ENCODE measurements around the gene CHKB.
"Not testable (repeated sequence)": the region's sequence is repeated elsewhere in the genome, so short reads cannot be mapped to it uniquely, and the experiment has no call there.

CHKB gene, protein sequence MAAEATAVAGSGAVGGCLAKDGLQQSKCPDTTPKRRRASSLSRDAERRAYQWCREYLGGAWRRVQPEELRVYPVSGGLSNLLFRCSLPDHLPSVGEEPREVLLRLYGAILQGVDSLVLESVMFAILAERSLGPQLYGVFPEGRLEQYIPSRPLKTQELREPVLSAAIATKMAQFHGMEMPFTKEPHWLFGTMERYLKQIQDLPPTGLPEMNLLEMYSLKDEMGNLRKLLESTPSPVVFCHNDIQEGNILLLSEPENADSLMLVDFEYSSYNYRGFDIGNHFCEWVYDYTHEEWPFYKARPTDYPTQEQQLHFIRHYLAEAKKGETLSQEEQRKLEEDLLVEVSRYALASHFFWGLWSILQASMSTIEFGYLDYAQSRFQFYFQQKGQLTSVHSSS

GRCh38 chr22:50582493-50583293 lies at the start of gene CHKB:
CHKB (minus strand) TSS chr22:50582849; CDS start chr22:50582781, 68 bp downstream.
- DNase-seq, result peak; percentile 99

- no peak for DNase-seq
Observed at GRCh38 chr22:50630376-50630775, 47.7 kb upstream of the CHKB start.

GRCh38 chr22:50628543-50629134 lies 46.0 kb upstream of the CHKB start:
- no peak for DNase-seq

DNA sequence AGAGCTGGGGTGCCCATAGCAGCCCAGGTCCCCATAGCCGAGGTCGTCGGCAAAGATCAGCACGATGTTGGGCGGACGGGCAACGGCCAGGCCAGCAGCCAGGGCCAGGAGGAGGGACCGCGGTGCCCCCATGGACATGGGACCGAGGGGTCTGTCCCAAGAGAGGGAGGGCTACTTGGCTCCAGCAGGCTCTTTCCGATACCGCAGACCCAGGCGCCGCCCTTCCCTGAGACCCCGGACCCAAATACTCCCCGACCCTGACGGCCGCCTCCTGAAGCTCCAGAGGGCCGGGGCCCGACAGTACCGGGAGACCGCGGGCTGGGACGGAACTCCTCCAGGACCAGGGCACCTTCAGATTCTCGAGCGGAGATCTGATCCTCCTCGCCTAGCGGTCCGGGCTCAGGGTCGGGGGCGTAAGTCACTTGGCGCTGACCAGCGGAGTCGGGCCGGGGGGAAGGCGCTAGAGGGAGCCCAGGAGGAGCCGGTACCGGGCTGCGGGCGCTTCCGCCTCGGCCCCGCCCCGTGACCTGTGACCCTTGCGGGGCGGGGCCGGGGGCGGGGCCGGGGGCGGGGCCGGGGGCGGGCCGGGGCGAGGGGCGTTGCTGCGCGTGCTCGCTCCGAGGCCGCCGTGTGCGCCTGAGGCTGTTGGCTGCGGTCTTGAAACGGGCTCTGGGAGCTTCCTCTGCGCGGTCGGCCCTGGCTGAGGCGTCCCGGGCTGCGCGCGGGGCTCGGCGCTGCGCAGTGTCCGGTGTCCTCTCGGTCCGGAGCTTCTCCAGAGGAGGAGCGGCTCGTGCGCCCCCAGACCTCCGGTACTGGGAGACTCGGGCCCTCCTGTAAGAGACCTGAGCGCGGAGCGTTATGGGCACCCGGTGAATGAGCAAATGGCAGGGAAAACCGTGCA lies 45.2 kb upstream of the CHKB start, which contains the start of gene ARSA:
Gene ARSA (minus strand): TSS at position 511 of the 901 bp plus-strand sequence. CDS start 373 bp downstream, at position 138.
- DNase-seq, result peak; percentile 70

DNA sequence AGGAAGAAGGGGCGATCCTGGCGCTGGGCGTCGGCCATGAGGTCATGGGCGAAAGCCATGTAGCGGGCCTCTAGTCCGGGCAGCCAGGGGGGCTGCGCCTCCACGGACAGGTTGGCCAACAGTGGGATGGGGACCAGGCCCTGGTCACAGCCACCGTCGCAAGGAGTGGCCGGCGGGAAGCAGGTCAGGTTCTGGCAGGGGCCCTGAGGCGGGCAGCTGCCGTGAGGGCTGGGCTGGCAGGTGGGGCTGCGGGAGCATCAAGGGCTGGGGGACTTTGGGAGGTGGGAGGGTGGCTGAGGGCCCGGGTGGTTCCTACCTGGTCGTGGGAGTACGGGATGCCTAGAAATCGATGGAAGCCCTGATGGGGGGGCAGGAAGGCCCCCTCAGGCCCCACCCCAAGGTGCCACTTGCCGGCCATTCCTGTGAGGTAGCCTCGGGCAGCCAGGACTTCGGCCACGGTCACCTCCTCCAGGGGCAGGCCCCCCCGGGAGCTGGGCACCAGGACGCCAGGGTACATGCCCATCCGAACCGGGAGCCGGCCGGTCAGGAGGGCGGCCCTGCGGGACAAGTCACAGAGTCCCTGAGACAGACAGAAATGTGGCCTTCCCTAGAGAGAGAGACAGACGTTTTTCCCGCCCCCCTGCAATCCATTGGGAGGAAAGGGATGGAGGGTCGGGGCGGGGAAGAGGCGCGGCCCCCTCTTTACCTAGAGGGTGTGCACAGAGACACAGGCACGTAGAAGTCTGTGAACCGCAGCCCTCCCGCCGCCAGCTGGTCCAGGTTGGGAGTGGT lies 44.4 kb upstream of the CHKB start:
- no peak for DNase-seq

GRCh38 chr22:50626314-50626849 lies 43.7 kb upstream of the CHKB start:
- no peak for DNase-seq

GRCh38 chr22:50625568-50626313 lies 43.1 kb upstream of the CHKB start:
- DNase-seq, result no peak

DNA sequence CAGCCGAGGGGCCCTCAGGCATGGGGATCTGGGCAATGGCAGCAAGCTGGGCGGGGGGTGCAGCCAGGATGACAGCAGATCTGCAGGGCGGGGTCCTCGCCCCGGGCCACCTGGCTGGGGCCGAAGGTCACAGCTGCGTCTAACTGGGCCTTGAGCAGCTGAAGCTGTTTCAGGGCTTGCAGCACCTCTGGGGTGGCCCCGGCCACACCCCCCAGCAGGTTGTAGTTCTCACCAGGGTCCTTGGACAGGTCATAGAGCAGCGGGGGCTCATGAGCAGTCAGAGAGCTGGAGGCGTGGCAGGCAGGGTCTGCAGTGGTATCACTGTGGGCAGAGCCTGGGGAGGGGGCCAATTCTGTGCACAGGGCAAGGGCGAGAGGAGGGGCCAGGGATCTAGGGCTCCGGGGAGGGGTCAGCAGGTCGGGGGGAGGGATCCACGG lies 42.5 kb upstream of the CHKB start:
- no peak for DNase-seq

DNA sequence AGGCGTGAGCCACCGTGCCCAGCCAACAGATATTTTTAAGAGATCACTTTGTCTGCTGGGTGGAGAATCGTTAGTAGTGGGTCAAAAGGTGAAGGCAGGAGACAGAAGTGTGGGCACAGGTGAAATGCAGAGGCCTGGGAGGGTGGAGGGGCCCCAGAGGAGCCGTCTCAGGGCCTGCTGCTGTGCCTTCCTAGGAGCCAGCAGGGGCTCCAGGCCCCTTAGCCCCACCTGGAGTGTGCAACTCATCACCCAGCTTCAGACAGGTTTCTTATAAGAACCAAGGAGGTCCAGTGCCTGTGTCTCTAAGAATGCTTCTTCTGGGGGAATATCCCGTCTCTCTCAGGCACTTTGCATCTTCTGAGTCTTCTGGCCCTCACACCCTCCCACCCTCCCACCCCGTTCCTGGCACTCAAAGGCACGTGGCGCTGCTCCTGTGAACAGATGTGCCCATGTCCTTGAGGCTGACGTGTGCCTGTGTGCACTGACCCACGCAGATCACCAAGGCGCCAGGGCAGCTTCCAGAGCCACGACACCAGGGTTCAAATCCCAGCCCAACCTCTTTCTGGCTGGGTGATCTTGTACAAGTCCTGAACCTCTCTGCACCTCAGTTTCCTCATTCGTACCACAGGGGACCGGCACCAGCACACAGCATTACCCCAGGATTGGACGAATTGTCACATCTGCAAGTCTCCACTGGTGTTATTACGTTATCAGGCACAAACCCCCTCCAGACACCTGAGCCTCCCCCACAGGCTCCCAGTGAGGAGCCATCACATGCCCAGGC lies 41.9 kb upstream of the CHKB start:
- no peak for DNase-seq

DNA sequence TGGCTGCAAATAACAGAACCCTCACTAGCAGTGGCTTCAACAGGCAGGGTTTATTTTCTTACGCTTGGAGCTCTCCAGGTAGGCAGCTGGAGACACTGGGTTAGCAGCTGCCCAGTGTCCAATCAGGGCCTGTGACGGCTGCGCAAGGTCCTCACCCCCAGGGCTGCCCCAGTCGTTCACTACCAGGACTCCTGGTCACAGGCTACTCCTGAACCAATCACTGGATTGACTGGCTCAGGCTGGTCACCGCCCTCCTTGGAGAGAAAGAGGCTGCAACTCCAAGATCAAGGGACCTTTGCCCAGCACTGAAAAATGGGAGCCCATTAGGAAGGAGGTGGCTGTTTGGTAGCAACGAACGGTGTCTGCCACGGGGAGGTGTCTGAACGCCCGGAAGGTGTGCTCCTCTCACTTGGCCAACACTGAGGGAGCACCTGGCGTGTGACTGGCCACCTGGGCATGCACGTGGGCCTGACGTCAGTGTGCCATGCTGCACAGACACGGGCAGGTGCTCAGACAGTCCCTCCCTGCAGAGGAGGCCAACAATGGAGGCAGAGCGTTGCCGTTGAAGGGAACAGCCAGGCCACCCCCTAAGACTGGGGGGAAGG lies 40.2 kb upstream of the CHKB start:
- no peak for DNase-seq

DNA sequence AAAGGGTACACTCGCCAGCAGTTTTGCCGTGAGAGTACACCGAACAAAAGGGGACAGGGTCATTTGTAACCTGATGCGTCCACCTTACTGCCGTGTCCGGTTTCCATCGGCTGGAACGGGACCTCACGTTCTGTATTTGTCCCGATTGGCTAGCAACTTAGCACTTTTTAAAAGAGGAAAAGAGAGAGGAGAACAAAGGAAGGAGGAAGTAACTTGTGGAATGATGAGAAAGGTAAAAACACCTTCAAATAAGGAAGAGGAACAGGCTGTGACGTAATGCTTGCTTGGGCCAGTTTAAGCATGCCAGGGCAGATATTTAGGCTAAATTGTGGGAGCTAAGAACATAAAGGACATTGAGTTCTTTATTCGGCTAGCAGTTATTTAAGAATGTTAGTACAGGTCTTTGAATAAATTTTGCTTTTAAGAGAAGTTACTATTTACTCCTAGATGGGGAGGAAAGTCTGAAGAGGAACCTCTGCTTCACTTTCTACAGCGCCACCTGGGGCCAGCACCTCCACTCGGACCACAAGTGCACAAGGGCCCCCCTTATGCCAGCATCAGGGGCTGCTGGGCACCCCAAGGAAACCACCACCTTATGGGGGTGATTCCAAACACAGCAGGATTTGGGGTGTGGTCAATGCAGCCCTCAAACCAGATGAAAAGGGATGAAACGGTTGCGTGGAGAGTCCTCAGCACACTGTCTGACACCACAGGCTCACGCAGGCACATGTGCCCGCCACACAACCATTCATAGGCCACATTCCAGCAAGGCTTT lies 39.5 kb upstream of the CHKB start:
- no peak for DNase-seq

GRCh38 chr22:50621356-50621880 lies 38.8 kb upstream of the CHKB start:
- DNase-seq, result peak; percentile 49

DNA sequence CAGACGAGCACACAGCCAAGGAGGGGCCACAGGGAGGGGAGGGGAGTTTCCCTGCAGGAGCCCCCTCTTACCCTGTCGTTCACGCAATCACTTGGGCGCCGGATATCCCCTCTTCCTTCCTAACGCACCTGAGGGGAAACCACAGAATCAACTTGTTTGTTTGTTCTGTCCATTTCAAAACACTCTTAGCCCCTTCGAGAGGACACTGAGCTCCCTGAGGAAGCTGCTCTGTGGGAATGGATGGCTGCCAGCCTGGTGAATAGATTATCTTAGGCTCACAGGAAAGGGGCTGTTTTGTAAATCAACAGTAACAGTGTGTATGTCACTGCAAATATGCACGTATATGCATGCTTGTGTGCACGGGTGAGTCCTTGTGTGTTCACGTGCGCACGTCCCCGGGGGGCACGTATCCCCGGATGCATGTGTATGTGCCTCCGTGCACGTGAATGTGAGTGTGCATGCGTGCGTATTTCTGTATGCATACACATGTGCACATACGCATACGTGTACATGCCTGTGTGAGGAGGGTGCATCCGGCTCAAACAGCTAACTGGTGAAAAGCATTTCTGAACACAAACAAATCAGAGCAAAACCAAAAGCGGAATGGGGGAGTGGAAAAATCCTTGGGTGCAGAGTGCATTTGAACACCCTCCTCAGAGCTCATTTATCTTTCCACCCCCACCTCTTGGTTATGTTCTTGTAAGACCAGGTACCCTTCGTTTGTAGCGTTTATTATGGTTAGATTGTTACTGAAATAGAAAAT lies 38.1 kb upstream of the CHKB start:
- peak; percentile 84 for DNase-seq

- DNase-seq, result not testable (repeated sequence)
Observed at GRCh38 chr22:50614296-50614695, 31.6 kb upstream of the CHKB start.

GRCh38 chr22:50613291-50613981 lies 30.8 kb upstream of the CHKB start:
- no peak for DNase-seq

- DNase-seq, result no peak
Observed at GRCh38 chr22:50612528-50613221, 30.0 kb upstream of the CHKB start.
